Activated CD4-positive, alpha-beta T cell treated with anti-CD3 and anti-CD28 coated beads, Interleukin-2, Interleukin-6, amounts not matched to agents 100 ng/mL and 50 ng/mL, durations not matched to agents 16 hours and 8 hours (primary cell): Measurements from ENCODE around the gene HLA-DMB.
A peak's percentile ranks its signal among the peaks of the same experiment; 100 is the strongest.
"Not testable (repeated sequence)": the region's sequence is repeated elsewhere in the genome, so short reads cannot be mapped to it uniquely, and the experiment has no call there.

Source experiments
- DNase-seq: peaks from one replicate; pipeline ENCODE4 v3.0.0-alpha.2; 2020

HLA-DMB gene

GRCh38 chr6:32949113-32949512 lies 8.3 kb upstream of the HLA-DMB start:
- no peak for DNase-seq

- DNase-seq = peak; percentile 37
Observed at GRCh38 chr6:32947552-32948465, 7.0 kb upstream of the HLA-DMB start.

- no peak for DNase-seq
Observed at GRCh38 chr6:32946893-32947292, 6.1 kb upstream of the HLA-DMB start.

- no peak for DNase-seq
Observed at GRCh38 chr6:32945953-32946352, 5.1 kb upstream of the HLA-DMB start.

- no peak for DNase-seq
Observed at GRCh38 chr6:32945108-32945760, 4.4 kb upstream of the HLA-DMB start.

GRCh38 chr6:32943864-32944649 lies 3.2 kb upstream of the HLA-DMB start:
- peak; percentile 57 for DNase-seq

- DNase-seq = not testable (repeated sequence)
Observed at GRCh38 chr6:32942555-32943123, 1.8 kb upstream of the HLA-DMB start.

GRCh38 chr6:32941214-32941768 lies 463 bp upstream of the HLA-DMB start:
- peak; percentile 75 for DNase-seq

GRCh38 chr6:32938494-32938893 lies 2.3 kb downstream of the HLA-DMB start:
- DNase-seq = no peak

- no peak for DNase-seq
Observed at GRCh38 chr6:32937230-32937633, 3.6 kb downstream of the HLA-DMB start.

GRCh38 chr6:32936239-32937152 lies 4.3 kb downstream of the HLA-DMB start:
- no peak for DNase-seq

GRCh38 chr6:32935551-32936238 lies 5.1 kb downstream of the HLA-DMB start:
- DNase-seq = no peak

GRCh38 chr6:32933661-32934085 lies 7.2 kb downstream of the HLA-DMB start:
- DNase-seq = peak; percentile 76

- DNase-seq = no peak
Observed at GRCh38 chr6:32932132-32932868, 8.5 kb downstream of the HLA-DMB start.

GRCh38 chr6:32931211-32931610 lies 9.6 kb downstream of the HLA-DMB start:
- no peak for DNase-seq

GRCh38 chr6:32922083-32922482 lies 18.7 kb downstream of the HLA-DMB start:
- DNase-seq = no peak

GRCh38 chr6:32920715-32921114 lies 20.1 kb downstream of the HLA-DMB start:
- DNase-seq = no peak

GRCh38 chr6:32912951-32913350 lies 27.9 kb downstream of the HLA-DMB start:
- no peak for DNase-seq

- no peak for DNase-seq
Observed at GRCh38 chr6:32908897-32909296, 31.9 kb downstream of the HLA-DMB start.

GRCh38 chr6:32906539-32906938 lies 34.3 kb downstream of the HLA-DMB start:
- DNase-seq = no peak
